Type B pancreatic cell (in vitro differentiated cells): ENCODE results near the gene PMP22. TPM values are rescaled to one million over a fixed set of nuclear protein-coding genes. Genes with fewer than 3 reads are reported as not detected.

Experiments
- DNase-seq: peaks from one replicate; pipeline ENCODE4 v3.0.0; 2021; ENCODE audit warnings: mixed read lengths; ENCODE audit not compliant: unreplicated experiment; ENCODE audit errors: extremely low spot score
- H3K27ac Mint-ChIP-seq: 2 replicates; pipeline ENCODE4 v1.8.0; 2021; ENCODE audit warnings: mild to moderate bottlenecking, mixed read lengths
- H3K27me3 Mint-ChIP-seq: 2 replicates; pipeline ENCODE4 v1.8.0; 2021; ENCODE audit warnings: mixed read lengths
- H3K36me3 Mint-ChIP-seq: 2 replicates; pipeline ENCODE4 v1.8.0; 2021; ENCODE audit warnings: mixed read lengths
- H3K4me1 Mint-ChIP-seq: one replicate; pipeline ENCODE4 v1.8.0; 2021; ENCODE audit warnings: mixed read lengths; ENCODE audit not compliant: unreplicated experiment
- H3K4me3 Mint-ChIP-seq: 2 replicates; pipeline ENCODE4 v1.8.0; 2021; ENCODE audit warnings: mild to moderate bottlenecking, mixed read lengths
- H3K9me3 Mint-ChIP-seq: 2 replicates; pipeline ENCODE4 v1.8.0; 2021; ENCODE audit warnings: mixed read lengths
- CTCF ChIP-seq: fragments of 200-600 bp; sonication (generic); conservative IDR thresholded peaks from 2 replicates; pipeline ENCODE4 v1.5.0; 2021; ENCODE audit warnings: antibody characterized with exemption, mild to moderate bottlenecking
- total RNA-seq: library from RNA; stranded (reverse); gene quantifications from 2 replicates; pipeline ENCODE4 v1.2.1, GENCODE V29; 2021; ENCODE audit warnings: low replicate concordance

PMP22 gene
- total RNA-seq, 1 donor from 2014 or later, result 16.2 TPM

DNA sequence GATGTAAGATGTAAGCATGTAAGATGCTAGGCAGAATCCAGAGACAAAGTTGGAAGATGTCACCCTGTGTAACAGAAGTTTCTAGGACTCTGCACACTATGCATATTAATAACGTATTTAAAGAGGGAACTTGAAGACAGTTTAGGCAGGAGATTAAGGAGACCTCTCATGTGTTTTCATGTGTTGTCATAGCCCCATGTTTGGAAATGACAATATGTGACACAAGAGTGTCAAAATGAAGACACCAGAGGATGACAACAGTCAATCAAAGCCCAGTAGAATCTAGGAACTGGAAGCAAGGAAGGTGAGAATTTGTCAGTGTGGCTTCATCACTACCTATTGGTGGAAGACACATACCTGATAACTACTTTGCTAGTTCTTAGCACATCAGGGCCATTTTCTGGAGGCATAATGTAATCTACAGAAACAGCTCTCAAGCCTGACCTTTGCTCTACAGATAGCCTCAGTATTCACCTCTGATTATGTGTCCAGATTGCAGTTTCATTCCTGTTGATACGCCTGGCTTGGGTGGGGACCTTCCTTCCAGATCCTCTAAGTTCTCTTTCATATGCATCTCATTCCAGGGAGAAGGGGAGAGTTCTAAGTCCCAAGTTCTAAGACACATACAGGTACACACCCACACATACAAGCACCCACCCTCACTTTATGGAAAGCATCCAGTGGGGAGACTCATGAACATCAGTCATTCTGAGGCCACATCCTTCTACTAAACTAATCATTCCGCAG, 26.3 kb downstream of the PMP22 start:
- Mint-ChIP-seq H3K4me1 (no peaks in the 10 kb centered on the region), H3K27me3 (no peaks in the 10 kb centered on the region), H3K4me3 (no peak overlapping the region), H3K36me3 (no peaks in the 10 kb centered on the region), H3K9me3 (no peaks in the 10 kb centered on the region), H3K27ac (no peak overlapping the region)
- no peak for DNase-seq
- TF ChIP-seq CTCF, result no peak

GRCh38 chr17:15238057-15238456, 27.1 kb downstream of the PMP22 start:
- no peak for TF ChIP-seq CTCF
- Mint-ChIP-seq H3K4me3 (no peak overlapping the region), H3K36me3 (no peaks in the 10 kb centered on the region), H3K4me1 (no peaks in the 10 kb centered on the region), H3K27me3 (no peaks in the 10 kb centered on the region), H3K9me3 (no peaks in the 10 kb centered on the region), H3K27ac (no peak overlapping the region)
- no peak for DNase-seq

GRCh38 chr17:15237106-15237425, 28.1 kb downstream of the PMP22 start:
- no peak overlapping the region for H3K27ac Mint-ChIP-seq
- no peak for TF ChIP-seq CTCF
- no peaks in the 10 kb centered on the region for H3K9me3 Mint-ChIP-seq
- no peaks in the 10 kb centered on the region for H3K36me3 Mint-ChIP-seq
- H3K4me1 Mint-ChIP-seq, result peaks cover 3% of the 10 kb centered on the region
- no peak overlapping the region for H3K4me3 Mint-ChIP-seq
- no peak for DNase-seq
- H3K27me3 Mint-ChIP-seq, result no peaks in the 10 kb centered on the region

DNA sequence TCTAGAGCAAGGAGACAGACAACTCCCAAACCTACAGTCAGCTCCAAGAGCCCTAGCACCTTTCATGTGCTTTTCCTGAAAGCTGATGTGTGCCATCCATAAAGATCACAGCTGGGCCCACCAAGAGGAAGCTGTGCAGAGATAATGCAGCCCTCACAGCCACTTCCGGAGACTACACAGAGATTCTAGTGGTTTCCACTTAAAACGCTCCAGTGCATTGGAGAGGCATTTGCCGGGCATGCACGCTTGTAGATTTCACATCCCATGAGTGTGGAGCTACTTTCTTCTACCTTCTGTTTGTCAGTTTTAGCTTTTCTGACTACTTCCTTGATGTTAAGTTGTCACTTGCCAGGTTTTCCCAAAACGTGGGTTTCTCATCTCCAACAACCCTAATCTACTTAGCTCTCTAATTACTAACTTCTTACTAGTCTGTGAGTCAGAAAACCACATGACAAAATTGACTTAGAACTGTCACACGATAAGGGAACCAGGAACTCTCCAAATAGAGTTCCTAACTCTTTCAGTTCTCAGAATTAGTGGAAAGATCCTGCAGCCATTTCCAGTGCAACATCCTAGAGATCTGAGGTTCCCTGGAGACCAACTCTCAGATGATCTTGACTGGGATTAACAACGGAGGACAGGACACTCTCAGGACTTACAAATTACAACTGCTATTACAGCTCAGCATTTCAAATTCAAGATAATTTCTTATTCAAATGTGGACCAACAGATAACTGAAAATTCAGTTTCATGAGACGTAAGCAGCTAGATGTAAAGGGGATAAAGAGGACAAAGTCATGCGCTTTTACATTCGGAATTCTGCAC, 28.6 kb downstream of the PMP22 start:
- Mint-ChIP-seq H3K27ac (no peak overlapping the region), H3K9me3 (no peaks in the 10 kb centered on the region), H3K4me3 (no peak overlapping the region), H3K27me3 (no peaks in the 10 kb centered on the region), H3K4me1 (peaks cover 3% of the 10 kb centered on the region), H3K36me3 (no peaks in the 10 kb centered on the region)
- no peak for DNase-seq
- TF ChIP-seq CTCF, result no peak

GRCh38 chr17:15233971-15234370, 31.2 kb downstream of the PMP22 start:
- no peak for TF ChIP-seq CTCF
- H3K4me3 Mint-ChIP-seq, result no peak overlapping the region
- no peaks in the 10 kb centered on the region for H3K36me3 Mint-ChIP-seq
- no peaks in the 10 kb centered on the region for H3K9me3 Mint-ChIP-seq
- no peak for DNase-seq
- H3K27me3 Mint-ChIP-seq, result no peaks in the 10 kb centered on the region
- H3K27ac Mint-ChIP-seq, result no peak overlapping the region
- peaks cover 3% of the 10 kb centered on the region for H3K4me1 Mint-ChIP-seq
